ENCODE measurements around the gene YES1.
"Not testable (repeated sequence)": the region's sequence is repeated elsewhere in the genome, so short reads cannot be mapped to it uniquely, and the experiment has no call there.

DNA sequence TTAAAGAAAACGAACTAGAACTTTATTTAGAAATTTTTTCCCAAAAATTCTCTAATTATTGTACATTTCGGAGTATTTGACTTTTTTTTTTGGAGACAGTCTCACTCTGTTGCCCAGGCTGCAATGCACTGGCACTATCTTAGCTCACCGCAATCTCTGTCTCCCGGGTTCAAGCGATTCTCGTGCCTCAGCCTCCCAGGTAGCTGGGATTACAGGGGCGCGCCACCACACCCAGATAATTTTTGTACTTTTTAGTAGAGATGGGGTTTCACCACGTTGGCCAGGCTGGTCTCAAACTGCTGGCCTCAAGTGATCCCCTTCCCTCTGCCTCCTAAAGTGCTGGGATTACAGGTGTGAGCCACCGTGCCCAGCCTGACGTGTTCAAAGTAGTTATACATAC, 2.8 kb downstream of the YES1 start:
- TF ChIP-seq POLR2AphosphoS5 (IDR thresholded peaks at IDR 0.05; ENCODE audit: low read depth, low read length); BRCA1 (IDR thresholded peaks at IDR 0.05; ENCODE audit: low read depth, low read length); BCL11A (IDR thresholded peaks at IDR 0.05; ENCODE audit: low read depth in 2 of 2, low read length in 2 of 2); POLR2A (IDR thresholded peaks at IDR 0.05; ENCODE audit: control extremely low read depth in 1 of 2, low read depth in 2 of 2, low read length in 2 of 2): not testable (repeated sequence)
- TF ChIP-seq, protein P1, sequence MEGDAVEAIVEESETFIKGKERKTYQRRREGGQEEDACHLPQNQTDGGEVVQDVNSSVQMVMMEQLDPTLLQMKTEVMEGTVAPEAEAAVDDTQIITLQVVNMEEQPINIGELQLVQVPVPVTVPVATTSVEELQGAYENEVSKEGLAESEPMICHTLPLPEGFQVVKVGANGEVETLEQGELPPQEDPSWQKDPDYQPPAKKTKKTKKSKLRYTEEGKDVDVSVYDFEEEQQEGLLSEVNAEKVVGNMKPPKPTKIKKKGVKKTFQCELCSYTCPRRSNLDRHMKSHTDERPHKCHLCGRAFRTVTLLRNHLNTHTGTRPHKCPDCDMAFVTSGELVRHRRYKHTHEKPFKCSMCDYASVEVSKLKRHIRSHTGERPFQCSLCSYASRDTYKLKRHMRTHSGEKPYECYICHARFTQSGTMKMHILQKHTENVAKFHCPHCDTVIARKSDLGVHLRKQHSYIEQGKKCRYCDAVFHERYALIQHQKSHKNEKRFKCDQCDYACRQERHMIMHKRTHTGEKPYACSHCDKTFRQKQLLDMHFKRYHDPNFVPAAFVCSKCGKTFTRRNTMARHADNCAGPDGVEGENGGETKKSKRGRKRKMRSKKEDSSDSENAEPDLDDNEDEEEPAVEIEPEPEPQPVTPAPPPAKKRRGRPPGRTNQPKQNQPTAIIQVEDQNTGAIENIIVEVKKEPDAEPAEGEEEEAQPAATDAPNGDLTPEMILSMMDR (IDR thresholded peaks at IDR 0.05; ENCODE audit: control extremely low read depth in 1 of 3, insufficient read depth in 1 of 3, low read depth in 1 of 3, low read length in 3 of 3), result not testable (repeated sequence)
